GM12878 (cell line): ENCODE data around the gene CAMTA1. TPM values are rescaled to one million over a fixed set of nuclear protein-coding genes. Genes with fewer than 3 reads are reported as not detected.

Experiments used
- ATAC-seq: fragments of 200-7000 bp; cut with Tn5 transposase; 3 replicates; pipeline ENCODE4 v1.9.1; 2020; ENCODE audit warnings: mild to moderate bottlenecking, moderate library complexity
- BruUV-seq: library from RNA; stranded (reverse); fragments of 400-500 nt; replicated peaks from 2 replicates; lab custom pipeline; 2021; lab: Mats Ljungman, UMichigan
- CTCF ChIA-PET: fragments of 300-600 bp; sonication (Branson Sonifier 250); formaldehyde crosslinking; extraction: SDS; loops from one replicate; lab custom pipeline; 2021; ENCODE audit warnings: inconsistent platforms; lab: Yijun Ruan, JAX
- POLR2A ChIA-PET: fragments of 350-600 bp; formaldehyde crosslinking; extraction: SDS; loops from one replicate; lab custom pipeline; 2021; ENCODE audit warnings: inconsistent platforms; lab: Charles Lee
- RAD21 ChIA-PET: fragments of 300-600 bp; sonication (Branson Sonifier 250); formaldehyde crosslinking; loops from one replicate; lab custom pipeline; 2023; ENCODE audit warnings: antibody characterized with exemption; ENCODE audit not compliant: unreplicated experiment; lab: Charles Lee
- SMC1A ChIA-PET: fragments of 300-600 bp; sonication (Branson Sonifier 250); formaldehyde crosslinking; loops from one replicate; lab custom pipeline; 2023; ENCODE audit not compliant: unreplicated experiment, uncharacterized antibody; lab: Charles Lee
- DNase-seq: peaks from one replicate; pipeline ENCODE4 v3.0.0-alpha.2; 2011; ENCODE audit warnings: low read depth, low spot score
- FAIRE-seq: peaks from 3 replicates; lab custom pipeline; 2011; peaks lifted over from hg19 to GRCh38; lab: Jason Lieb, UNC
- H2AFZ ChIP-seq: 2 replicates; pipeline ENCODE4 v1.6.0; 2011; ENCODE audit warnings: low read depth, low read length, control low read depth; ENCODE audit not compliant: control insufficient read depth
- H3K27ac ChIP-seq: 2 replicates; pipeline ENCODE4 v1.5.1; 2011; ENCODE audit warnings: control low read depth; ENCODE audit not compliant: control insufficient read depth, insufficient read depth
- H3K27me3 ChIP-seq, 2 experiments: replicated peaks in 1 of 2; 2 replicates each; pipeline versions ENCODE4 v1.6.0 to v1.6.1; 2011; ENCODE audit warnings: low read length in 1 of 2; ENCODE audit not compliant: control insufficient read depth in 2 of 2, insufficient read depth in 2 of 2
- H3K36me3 ChIP-seq, 2 experiments: 2 replicates each; pipeline ENCODE4 v1.5.1; 2011; ENCODE audit warnings: low read length in 1 of 2; ENCODE audit not compliant: control insufficient read depth in 2 of 2, insufficient read depth in 2 of 2
- H3K4me1 ChIP-seq: 2 replicates; pipeline ENCODE4 v1.6.1; 2011; ENCODE audit warnings: mild to moderate bottlenecking, low read length, moderate library complexity, mixed read lengths; ENCODE audit not compliant: control insufficient read depth, insufficient read depth
- H3K4me2 ChIP-seq: 2 replicates; pipeline ENCODE4 v1.6.0; 2011; ENCODE audit warnings: control low read depth; ENCODE audit not compliant: control insufficient read depth, insufficient read depth
- H3K4me3 ChIP-seq: fragments of 200-600 bp; sonication (generic); 2 replicates; pipeline ENCODE4 v1.5.1; 2016
- H3K79me2 ChIP-seq: 2 replicates; pipeline ENCODE4 v1.6.0; 2011; ENCODE audit warnings: low read length; ENCODE audit not compliant: control insufficient read depth, insufficient read depth
- H3K9ac ChIP-seq: 2 replicates; pipeline ENCODE4 v1.8.0; 2011; ENCODE audit warnings: low read length, control low read depth, mixed read lengths; ENCODE audit not compliant: control insufficient read depth, insufficient read depth
- H3K9me3 ChIP-seq: replicated peaks from 3 replicates; pipeline ENCODE4 v1.5.1; 2011; ENCODE audit warnings: mild to moderate bottlenecking, low read length; ENCODE audit not compliant: control insufficient read depth, insufficient read depth
- H4K20me1 ChIP-seq: 2 replicates; pipeline ENCODE4 v1.6.0; 2011; ENCODE audit not compliant: control insufficient read depth, insufficient read depth
- BHLHE40 ChIP-seq, 2 experiments: fragments of 450-650 bp in 1 of 2; IDR thresholded peaks; 2 replicates each; pipeline ENCODE4 v1.6.1; 2011 to 2017; ENCODE audit warnings: low read depth in 2 of 2, borderline replicate concordance in 1 of 2, improper control_type of control experiment in 1 of 2, low read length in 1 of 2, mild to moderate bottlenecking in 1 of 2
- DPF2 ChIP-seq: fragments of 450-650 bp; IDR thresholded peaks from 2 replicates; pipeline ENCODE4 v1.6.1; 2017; ENCODE audit warnings: mild to moderate bottlenecking
- ESRRA ChIP-seq: IDR thresholded peaks from 2 replicates; pipeline ENCODE4 v1.6.1; 2012; ENCODE audit warnings: mild to moderate bottlenecking, low read length, improper control_type of control experiment
- GABPA ChIP-seq: IDR thresholded peaks from 2 replicates; pipeline ENCODE4 v1.6.1; 2014; ENCODE audit warnings: antibody characterized with exemption, low read depth, mild to moderate bottlenecking, inconsistent platforms
- MXI1 ChIP-seq: fragments of 150-350 bp; IDR thresholded peaks from 2 replicates; pipeline ENCODE4 v1.6.1; 2011; ENCODE audit warnings: low read depth, mild to moderate bottlenecking, inconsistent platforms, low read length, improper control_type of control experiment
- NFYA ChIP-seq: IDR thresholded peaks from 2 replicates; pipeline ENCODE4 v1.6.1; 2011; ENCODE audit warnings: low read depth, mild to moderate bottlenecking, low read length, improper control_type of control experiment, borderline replicate concordance
- RB1 ChIP-seq: fragments of 450-650 bp; formaldehyde crosslinking; IDR thresholded peaks from 2 replicates; pipeline ENCODE4 v1.6.1; 2017; ENCODE audit warnings: mild to moderate bottlenecking, borderline replicate concordance
- SP1 ChIP-seq: IDR thresholded peaks from one replicate; pipeline ENCODE4 v1.6.1; 2011; ENCODE audit warnings: low read depth, low read length
- STAT3 ChIP-seq: IDR thresholded peaks from 2 replicates; pipeline ENCODE4 v1.6.1; 2011; ENCODE audit warnings: low read depth, low read length, improper control_type of control experiment
- SUZ12 ChIP-seq: fragments of 200-600 bp; sonication (generic); IDR thresholded peaks from one replicate; pipeline ENCODE4 v1.6.1; 2018; ENCODE audit warnings: antibody characterized with exemption, mild to moderate bottlenecking; ENCODE audit not compliant: unreplicated experiment
- TBL1XR1 ChIP-seq: IDR thresholded peaks from 2 replicates; pipeline ENCODE4 v1.6.1; 2012; ENCODE audit warnings: low read depth, low read length, improper control_type of control experiment
- ZSCAN29 ChIP-seq: fragments of 450-650 bp; IDR thresholded peaks from 2 replicates; pipeline ENCODE4 v1.6.1; 2017; ENCODE audit warnings: mild to moderate bottlenecking, moderate library complexity
- ZZZ3 ChIP-seq: IDR thresholded peaks from 2 replicates; pipeline ENCODE4 v1.6.1; 2011; ENCODE audit warnings: low read depth; ENCODE audit not compliant: control insufficient read depth, insufficient read length
- WGBS: methylation state at CpG from one replicate; pipeline ENCODE4 v1.1.6; 2016; ENCODE audit warnings: low lambda C conversion rate; ENCODE audit not compliant: insufficient replicate concordance, insufficient coverage; ENCODE audit errors: missing lambda C conversion rate; 5-methylcytosine and 5-hydroxymethylcytosine counted together
- in situ Hi-C: fragments of 300-500 bp; cut with MboI; formaldehyde crosslinking; loops from 9 replicates; pipeline ENCODE4 v1.14.3; 2018; ENCODE audit warnings: mixed read lengths
- intact Hi-C: fragments of 100-400 bp; cut with micrococcal nuclease; formaldehyde crosslinking; loops from one replicate; pipeline ENCODE4 v1.14.2; 2022; ENCODE audit not compliant: unreplicated experiment
- polyA plus RNA-seq, 11 experiments: library from polyadenylated mRNA; depleted of rRNA in 4 of 11; unstranded in 6 of 11; stranded (reverse) in 5 of 11; fragments of >200 nt; fragmentation: Nextera tagmentation in 4 of 11; fragmentation: Illumina TruSeq in 1 of 11; extraction: Ambion mirVana in 4 of 11; extraction: Trizol in 1 of 11; gene quantifications; 1 replicate in 1 of 11; 2 replicates in 10 of 11; pipeline versions ENCODE4 v1.2.1 to v1.2.3, GENCODE V29; 2011 to 2016; ENCODE audit warnings: inconsistent platforms in 2 of 11, missing spikeins in 2 of 11, low read depth in 1 of 11
- total RNA-seq, 4 experiments: library from RNA; depleted of rRNA in 3 of 4; stranded (reverse); fragments of >200 nt in 3 of 4; fragmentation: Illumina TruSeq in 1 of 4; extraction: Trizol in 1 of 4; gene quantifications; 2 replicates each; pipeline versions ENCODE4 v1.2.1 to v1.2.3, GENCODE V29; 2013 to 2021
- TF ChIP-seq, protein P1 (sequence below): fragments of 450-650 bp; formaldehyde crosslinking; IDR thresholded peaks from 2 replicates; pipeline ENCODE4 v1.4.0; 2022; ENCODE audit warnings: mild to moderate bottlenecking, moderate library complexity
- TF ChIP-seq, protein P2 (sequence below): IDR thresholded peaks from 2 replicates; pipeline ENCODE4 v1.6.1; 2012; ENCODE audit warnings: low read depth, low read length, improper control_type of control experiment

Gene CAMTA1
- total and polyA plus RNA-seq, 10 of the 15 experiments (the other 5 are each of a cell fraction or from before 2014, with no cell fraction given) = 37.7 to 148 (median 76.4) TPM

DNA sequence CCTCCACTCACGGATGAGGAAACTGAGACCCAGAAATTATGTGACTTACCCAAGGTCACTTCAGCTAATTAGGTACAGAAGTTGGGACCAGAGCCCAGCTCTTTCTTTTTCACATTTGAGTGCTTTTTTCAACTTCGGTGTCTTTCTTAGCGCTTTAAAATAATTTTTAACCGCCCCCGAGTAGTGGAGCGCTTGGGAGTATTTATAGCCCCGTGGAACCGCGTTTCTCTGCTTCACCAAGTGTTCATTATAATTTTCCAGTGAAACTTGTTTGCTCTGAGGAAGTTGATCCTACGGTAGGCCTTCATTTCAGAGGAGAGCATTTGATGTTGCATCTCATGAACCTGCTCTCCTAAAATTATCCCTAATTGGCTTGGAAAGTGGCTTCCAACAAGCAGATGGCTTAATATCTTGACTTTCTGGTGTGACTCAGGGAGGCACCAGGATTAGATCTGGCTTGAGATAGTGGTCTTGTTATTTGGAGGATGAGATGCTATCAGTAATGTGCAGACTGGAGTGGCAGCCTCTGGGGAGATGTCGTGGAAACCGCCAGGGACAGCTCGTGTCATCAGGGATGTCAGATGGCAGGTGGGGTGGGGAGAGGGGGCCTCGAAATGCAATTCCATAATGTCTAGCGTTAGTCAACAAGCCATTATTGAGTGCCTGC, 321.3 kb downstream of the CAMTA1 start:
- intact Hi-C loops = no loop called here
- FAIRE-seq (no peak), ATAC-seq (no peak), DNase-seq (no peak)
- no peak overlapping the region for H2AFZ ChIP-seq
- in situ Hi-C loops = no loop called here
- H3K4me2 ChIP-seq = no peak overlapping the region
- CTCF ChIA-PET = no interaction called here
- no TSS peak for BruUV-seq
- H3K36me3 ChIP-seq = no peaks in the 10 kb centered on the region
- H3K4me1 ChIP-seq = no peaks in the 10 kb centered on the region; the same call in 1 of the 2 replicates
- TF ChIP-seq GABPA (no peak), STAT3 (no peak), RB1 (no peak), NFYA (no peak), BHLHE40 (IDR thresholded peaks at IDR 0.05; ENCODE audit: borderline replicate concordance in 1 of 2, low read depth in 2 of 2, low read length in 1 of 2) (no peak), ZSCAN29 (no peak), SP1 (no peak), DPF2 (no peak), ZZZ3 (no peak), MXI1 (no peak), SUZ12 (no peak), TBL1XR1 (no peak), ESRRA (no peak)
- TF ChIP-seq, protein P1, sequence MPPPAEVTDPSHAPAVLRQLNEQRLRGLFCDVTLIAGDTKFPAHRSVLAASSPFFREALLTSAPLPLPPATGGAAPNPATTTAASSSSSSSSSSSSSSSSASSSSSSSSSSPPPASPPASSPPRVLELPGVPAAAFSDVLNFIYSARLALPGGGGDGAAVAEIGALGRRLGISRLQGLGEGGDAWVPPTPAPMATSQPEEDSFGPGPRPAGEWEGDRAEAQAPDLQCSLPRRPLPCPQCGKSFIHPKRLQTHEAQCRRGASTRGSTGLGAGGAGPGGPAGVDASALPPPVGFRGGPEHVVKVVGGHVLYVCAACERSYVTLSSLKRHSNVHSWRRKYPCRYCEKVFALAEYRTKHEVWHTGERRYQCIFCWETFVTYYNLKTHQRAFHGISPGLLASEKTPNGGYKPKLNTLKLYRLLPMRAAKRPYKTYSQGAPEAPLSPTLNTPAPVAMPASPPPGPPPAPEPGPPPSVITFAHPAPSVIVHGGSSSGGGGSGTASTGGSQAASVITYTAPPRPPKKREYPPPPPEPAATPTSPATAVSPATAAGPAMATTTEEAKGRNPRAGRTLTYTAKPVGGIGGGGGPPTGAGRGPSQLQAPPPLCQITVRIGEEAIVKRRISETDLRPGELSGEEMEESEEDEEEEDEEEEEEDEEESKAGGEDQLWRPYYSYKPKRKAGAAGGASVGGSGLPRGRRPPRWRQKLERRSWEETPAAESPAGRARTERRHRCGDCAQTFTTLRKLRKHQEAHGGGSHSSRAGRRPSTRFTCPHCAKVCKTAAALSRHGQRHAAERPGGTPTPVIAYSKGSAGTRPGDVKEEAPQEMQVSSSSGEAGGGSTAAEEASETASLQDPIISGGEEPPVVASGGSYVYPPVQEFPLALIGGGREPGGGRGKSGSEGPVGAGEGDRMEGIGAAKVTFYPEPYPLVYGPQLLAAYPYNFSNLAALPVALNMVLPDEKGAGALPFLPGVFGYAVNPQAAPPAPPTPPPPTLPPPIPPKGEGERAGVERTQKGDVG (CRISPR knock-in tag) = no peak
- TF ChIP-seq, protein P2, sequence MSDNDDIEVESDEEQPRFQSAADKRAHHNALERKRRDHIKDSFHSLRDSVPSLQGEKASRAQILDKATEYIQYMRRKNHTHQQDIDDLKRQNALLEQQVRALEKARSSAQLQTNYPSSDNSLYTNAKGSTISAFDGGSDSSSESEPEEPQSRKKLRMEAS = no peak
- H4K20me1 ChIP-seq = no peaks in the 10 kb centered on the region
- WGBS = 16% methylated on average over 15 of the region's 15 CpGs
- H3K27me3 ChIP-seq = no peaks in the 10 kb centered on the region; a peak in 1 of 4 replicates
- no peak overlapping the region for H3K27ac ChIP-seq
- RAD21 ChIA-PET = no interaction called here
- no peak overlapping the region for H3K9ac ChIP-seq
- H3K9me3 ChIP-seq = no peaks in the 10 kb centered on the region; the same call in 2 of the 3 replicates
- no peak overlapping the region for H3K4me3 ChIP-seq
- POLR2A ChIA-PET = no interaction called here
- SMC1A ChIA-PET = no interaction called here
- no peaks in the 10 kb centered on the region for H3K79me2 ChIP-seq
